Retina (tissue), 1 donor: ENCODE data around the gene NEDD4.
"Not testable (repeated sequence)": the region's sequence is repeated elsewhere in the genome, so short reads cannot be mapped to it uniquely, and the experiment has no call there.

ENCODE experiments used
- DNase-seq: peaks from one replicate; pipeline ENCODE4 v3.0.0-alpha.2; 2016

NEDD4 gene

GRCh38 chr15:56004281-56004680 is 10.9 kb upstream of the NEDD4 start:
- not testable (repeated sequence) for DNase-seq

GRCh38 chr15:56003777-56004176 is 10.4 kb upstream of the NEDD4 start:
- not testable (repeated sequence) for DNase-seq

- DNase-seq, result not testable (repeated sequence)
Measured at GRCh38 chr15:56003277-56003676, 9.9 kb upstream of the NEDD4 start.

- DNase-seq, result no peak
Measured at GRCh38 chr15:56001471-56002078, 8.2 kb upstream of the NEDD4 start.

- no peak for DNase-seq
Measured at GRCh38 chr15:55999658-56000057, 6.2 kb upstream of the NEDD4 start.

- DNase-seq, result no peak
Measured at GRCh38 chr15:55998478-55998877, 5.1 kb upstream of the NEDD4 start.

- DNase-seq, result peak; percentile 83
Measured at GRCh38 chr15:55993804-55994560, 570 bp upstream of the NEDD4 start.

- DNase-seq, result no peak
Measured at GRCh38 chr15:55992769-55993110, 672 bp downstream of the NEDD4 start.

- no peak for DNase-seq
Measured at GRCh38 chr15:55991802-55992768, 1.3 kb downstream of the NEDD4 start.

GRCh38 chr15:55990998-55991397 is 2.4 kb downstream of the NEDD4 start:
- no peak for DNase-seq

- DNase-seq, result no peak
Measured at GRCh38 chr15:55990516-55990915, 2.9 kb downstream of the NEDD4 start.

- DNase-seq, result no peak
Measured at GRCh38 chr15:55989383-55989782, 4.0 kb downstream of the NEDD4 start.

GRCh38 chr15:55981582-55982249 is 11.7 kb downstream of the NEDD4 start:
- no peak for DNase-seq

- DNase-seq, result no peak
Measured at GRCh38 chr15:55980511-55980910, 12.9 kb downstream of the NEDD4 start.

GRCh38 chr15:55977231-55977630 is 16.2 kb downstream of the NEDD4 start:
- no peak for DNase-seq

GRCh38 chr15:55970286-55970685 is 23.1 kb downstream of the NEDD4 start:
- no peak for DNase-seq

- DNase-seq, result no peak
Measured at GRCh38 chr15:55969582-55969981, 23.8 kb downstream of the NEDD4 start.

- DNase-seq, result no peak
Measured at GRCh38 chr15:55968923-55969322, 24.5 kb downstream of the NEDD4 start.

- DNase-seq, result no peak
Measured at GRCh38 chr15:55965091-55965490, 28.3 kb downstream of the NEDD4 start.

- no peak for DNase-seq
Measured at GRCh38 chr15:55960946-55961345, 32.5 kb downstream of the NEDD4 start.

GRCh38 chr15:55959744-55960447 is 33.5 kb downstream of the NEDD4 start:
- peak; percentile 9 for DNase-seq

- no peak for DNase-seq
Measured at GRCh38 chr15:55958349-55958748, 35.1 kb downstream of the NEDD4 start.
